Measurements from ENCODE around the gene PPP1R14B.

Gene PPP1R14B

GRCh38 chr11:64204080-64204440 is 42.7 kb downstream of the PPP1R14B start:
- Histone ChIP-seq H3K4me1 (ENCODE audit: control insufficient read depth in 2 of 2, insufficient read depth in 2 of 2, low read length in 2 of 2) (peaks cover 24 to 26% of the 10 kb centered on the region in 2 donors), H3K36me3 (ENCODE audit: control insufficient read depth in 2 of 2, insufficient read depth in 2 of 2, low read length in 2 of 2) (peaks cover 34 to 44% of the 10 kb centered on the region in 2 donors), H3K4me3 (ENCODE audit: low read length in 2 of 2) (no peak overlapping the region), H3K27me3 (ENCODE audit: control insufficient read depth in 2 of 2, insufficient read depth in 2 of 2, low read length in 2 of 2) (no peaks in the 10 kb centered on the region), H3K9ac (ENCODE audit: low read depth in 1 of 2, low read length in 2 of 2) (no peak overlapping the region), H3K9me3 (ENCODE audit: control insufficient read depth in 2 of 2, low read length in 2 of 2) (no peaks in the 10 kb centered on the region), H3K27ac (ENCODE audit: low read depth in 2 of 2, low read length in 2 of 2) (no peak overlapping the region)

GRCh38 chr11:64203421-64204079 is 43.2 kb downstream of the PPP1R14B start:
- no peak overlapping the region for H3K27ac ChIP-seq (ENCODE audit: low read depth in 2 of 2, low read length in 2 of 2)
- no peaks in the 10 kb centered on the region for H3K9me3 ChIP-seq (ENCODE audit: control insufficient read depth in 2 of 2, low read length in 2 of 2)
- H3K36me3 ChIP-seq (ENCODE audit: control insufficient read depth in 2 of 2, insufficient read depth in 2 of 2, low read length in 2 of 2): peaks cover 35 to 44% of the 10 kb centered on the region in 2 donors
- H3K4me3 ChIP-seq (ENCODE audit: low read length in 2 of 2): no peak overlapping the region
- peaks cover 24 to 25% of the 10 kb centered on the region in 2 donors for H3K4me1 ChIP-seq (ENCODE audit: control insufficient read depth in 2 of 2, insufficient read depth in 2 of 2, low read length in 2 of 2)
- no peak overlapping the region for H3K9ac ChIP-seq (ENCODE audit: low read depth in 1 of 2, low read length in 2 of 2)
- H3K27me3 ChIP-seq (ENCODE audit: control insufficient read depth in 2 of 2, insufficient read depth in 2 of 2, low read length in 2 of 2): no peaks in the 10 kb centered on the region

- Histone ChIP-seq H3K36me3 (ENCODE audit: control insufficient read depth in 2 of 2, insufficient read depth in 2 of 2, low read length in 2 of 2) (peaks cover 40 to 45% of the 10 kb centered on the region in 2 donors), H3K27ac (ENCODE audit: low read depth in 2 of 2, low read length in 2 of 2) (no peak overlapping the region), H3K27me3 (ENCODE audit: control insufficient read depth in 2 of 2, insufficient read depth in 2 of 2, low read length in 2 of 2) (no peaks in the 10 kb centered on the region), H3K4me1 (ENCODE audit: control insufficient read depth in 2 of 2, insufficient read depth in 2 of 2, low read length in 2 of 2) (peaks cover 22 to 24% of the 10 kb centered on the region in 2 donors), H3K9me3 (ENCODE audit: control insufficient read depth in 2 of 2, low read length in 2 of 2) (no peaks in the 10 kb centered on the region), H3K4me3 (ENCODE audit: low read length in 2 of 2) (no peak overlapping the region), H3K9ac (ENCODE audit: low read depth in 1 of 2, low read length in 2 of 2) (no peak overlapping the region)
Measured at GRCh38 chr11:64202992-64203391, 43.8 kb downstream of the PPP1R14B start.

DNA sequence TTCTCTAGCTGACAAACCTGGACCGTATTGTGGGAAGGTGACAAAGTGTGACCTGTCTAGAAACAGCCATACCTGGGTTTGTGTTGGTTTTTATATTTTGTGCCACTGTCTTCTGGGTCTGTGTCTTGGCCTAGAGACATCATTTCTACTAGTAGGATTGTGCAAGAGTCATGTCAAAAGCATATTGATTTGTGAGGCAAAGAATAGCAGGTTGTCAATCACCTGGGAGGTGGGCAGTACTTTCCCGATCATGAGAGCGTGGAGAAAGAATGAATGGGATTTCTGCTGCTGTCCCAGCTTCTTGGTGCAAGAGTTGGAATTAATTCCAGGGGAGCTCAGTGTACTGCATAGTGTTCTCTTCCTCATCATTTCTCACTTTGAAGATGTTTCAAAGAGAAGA is 45.2 kb downstream of the PPP1R14B start:
- H3K36me3 ChIP-seq (ENCODE audit: control insufficient read depth in 2 of 2, insufficient read depth in 2 of 2, low read length in 2 of 2): peaks cover 54 to 60% of the 10 kb centered on the region in 2 donors
- no peak overlapping the region for H3K27ac ChIP-seq (ENCODE audit: low read depth in 2 of 2, low read length in 2 of 2)

GRCh38 chr11:64198511-64198910 is 48.2 kb downstream of the PPP1R14B start:
- no peak overlapping the region for H3K4me3 ChIP-seq (ENCODE audit: low read length in 2 of 2)
- H3K36me3 ChIP-seq (ENCODE audit: control insufficient read depth in 2 of 2, insufficient read depth in 2 of 2, low read length in 2 of 2): peaks cover 76 to 79% of the 10 kb centered on the region in 2 donors
- no peaks in the 10 kb centered on the region for H3K4me1 ChIP-seq (ENCODE audit: control insufficient read depth in 2 of 2, insufficient read depth in 2 of 2, low read length in 2 of 2)
- no peak overlapping the region for H3K9ac ChIP-seq (ENCODE audit: low read depth in 1 of 2, low read length in 2 of 2)
- no peaks in the 10 kb centered on the region for H3K9me3 ChIP-seq (ENCODE audit: control insufficient read depth in 2 of 2, low read length in 2 of 2)
- no peak overlapping the region for H3K27ac ChIP-seq (ENCODE audit: low read depth in 2 of 2, low read length in 2 of 2)
- no peaks in the 10 kb centered on the region for H3K27me3 ChIP-seq (ENCODE audit: control insufficient read depth in 2 of 2, insufficient read depth in 2 of 2, low read length in 2 of 2)

More for the DNA sequence above, 45.2 kb downstream of the PPP1R14B start:
- no peak overlapping the region for H3K4me3 ChIP-seq (ENCODE audit: low read length in 2 of 2)
- no peaks in the 10 kb centered on the region for H3K9me3 ChIP-seq (ENCODE audit: control insufficient read depth in 2 of 2, low read length in 2 of 2)
- no peak overlapping the region for H3K9ac ChIP-seq (ENCODE audit: low read depth in 1 of 2, low read length in 2 of 2)
- no peaks in the 10 kb centered on the region for H3K27me3 ChIP-seq (ENCODE audit: control insufficient read depth in 2 of 2, insufficient read depth in 2 of 2, low read length in 2 of 2)
- peaks cover 16% of the 10 kb centered on the region in 2 donors for H3K4me1 ChIP-seq (ENCODE audit: control insufficient read depth in 2 of 2, insufficient read depth in 2 of 2, low read length in 2 of 2)

- H3K27ac ChIP-seq (ENCODE audit: low read depth in 2 of 2, low read length in 2 of 2): no peak overlapping the region
- no peak overlapping the region for H3K4me3 ChIP-seq (ENCODE audit: low read length in 2 of 2)
- H3K9me3 ChIP-seq (ENCODE audit: control insufficient read depth in 2 of 2, low read length in 2 of 2): no peaks in the 10 kb centered on the region
- H3K27me3 ChIP-seq (ENCODE audit: control insufficient read depth in 2 of 2, insufficient read depth in 2 of 2, low read length in 2 of 2): no peaks in the 10 kb centered on the region
- no peaks in the 10 kb centered on the region for H3K4me1 ChIP-seq (ENCODE audit: control insufficient read depth in 2 of 2, insufficient read depth in 2 of 2, low read length in 2 of 2)
- H3K9ac ChIP-seq (ENCODE audit: low read depth in 1 of 2, low read length in 2 of 2): no peak overlapping the region
- peaks cover 72 to 73% of the 10 kb centered on the region in 2 donors for H3K36me3 ChIP-seq (ENCODE audit: control insufficient read depth in 2 of 2, insufficient read depth in 2 of 2, low read length in 2 of 2)
Measured at GRCh38 chr11:64196626-64197025, 50.1 kb downstream of the PPP1R14B start.
